ENCODE results near the gene ACTR5. TPM values are rescaled to one million over a fixed set of nuclear protein-coding genes. Genes with fewer than 3 reads are reported as not detected.

The ACTR5 gene
- total RNA-seq, 2 experiments from 2014 or later: 12.3 to 21.1 TPM

DNA sequence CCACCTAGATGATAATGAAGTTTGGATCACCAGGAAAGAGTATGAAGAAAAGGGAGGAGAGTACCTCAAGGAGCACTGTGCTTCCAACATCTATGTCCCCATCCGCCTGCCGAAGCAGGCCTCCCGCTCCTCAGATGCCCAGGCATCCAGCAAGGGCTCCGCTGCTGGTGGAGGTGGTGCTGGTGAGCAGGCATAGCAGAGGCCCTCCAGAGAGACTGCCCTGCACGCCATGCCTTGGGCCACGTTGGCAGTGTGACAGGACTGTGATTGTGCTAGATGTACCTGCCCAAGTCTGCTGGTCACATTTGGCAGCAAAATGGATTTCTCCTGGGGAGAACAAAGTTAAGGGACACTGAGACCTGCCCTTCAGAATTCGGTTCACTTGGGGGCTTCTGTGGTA lies 23.4 kb downstream of the ACTR5 start:
- TF ChIP-seq EZH2phosphoT487 (IDR thresholded peaks at IDR 0.05; ENCODE audit: borderline replicate concordance, low read depth, low read length): no peak
- TF ChIP-seq, protein P1, sequence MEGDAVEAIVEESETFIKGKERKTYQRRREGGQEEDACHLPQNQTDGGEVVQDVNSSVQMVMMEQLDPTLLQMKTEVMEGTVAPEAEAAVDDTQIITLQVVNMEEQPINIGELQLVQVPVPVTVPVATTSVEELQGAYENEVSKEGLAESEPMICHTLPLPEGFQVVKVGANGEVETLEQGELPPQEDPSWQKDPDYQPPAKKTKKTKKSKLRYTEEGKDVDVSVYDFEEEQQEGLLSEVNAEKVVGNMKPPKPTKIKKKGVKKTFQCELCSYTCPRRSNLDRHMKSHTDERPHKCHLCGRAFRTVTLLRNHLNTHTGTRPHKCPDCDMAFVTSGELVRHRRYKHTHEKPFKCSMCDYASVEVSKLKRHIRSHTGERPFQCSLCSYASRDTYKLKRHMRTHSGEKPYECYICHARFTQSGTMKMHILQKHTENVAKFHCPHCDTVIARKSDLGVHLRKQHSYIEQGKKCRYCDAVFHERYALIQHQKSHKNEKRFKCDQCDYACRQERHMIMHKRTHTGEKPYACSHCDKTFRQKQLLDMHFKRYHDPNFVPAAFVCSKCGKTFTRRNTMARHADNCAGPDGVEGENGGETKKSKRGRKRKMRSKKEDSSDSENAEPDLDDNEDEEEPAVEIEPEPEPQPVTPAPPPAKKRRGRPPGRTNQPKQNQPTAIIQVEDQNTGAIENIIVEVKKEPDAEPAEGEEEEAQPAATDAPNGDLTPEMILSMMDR (conservative IDR thresholded peaks at IDR 0.05; ENCODE audit: low read length): no peak
- Histone ChIP-seq H3K9me2 (ENCODE audit: insufficient read depth, low read length) (no peaks in the 10 kb centered on the region), H3K4me1 (ENCODE audit: insufficient read depth, low read length, poor library complexity, severe bottlenecking) (no peaks in the 10 kb centered on the region), H3K4me3 (ENCODE audit: low read depth, low read length, poor library complexity, severe bottlenecking) (no peak overlapping the region), H3K4me2 (ENCODE audit: low read length) (no peak overlapping the region), H3K27ac (ENCODE audit: low read depth, low read length, poor library complexity, severe bottlenecking) (no peak overlapping the region), H4K20me1 (ENCODE audit: insufficient read depth, low read length) (no peaks in the 10 kb centered on the region), H3K36me3 (ENCODE audit: insufficient read depth, low read length) (peaks cover 96% of the 10 kb centered on the region), H2AFZ (ENCODE audit: low read length) (no peak overlapping the region), H3K9me3 (ENCODE audit: low read length) (peaks cover 10% of the 10 kb centered on the region; the same call in 1 of the 2 replicates), H3K79me2 (ENCODE audit: insufficient read depth, low read depth, low read length) (no peaks in the 10 kb centered on the region)
- BruUV-seq (replicated peaks): no TSS peak
- CTCF ChIA-PET (ENCODE audit: unreplicated experiment): no interaction called here
- DNase-seq (ENCODE audit: low spot score): no peak
- intact Hi-C loops (cut with micrococcal nuclease; ENCODE audit: unreplicated experiment): no loop called here
- POLR2A ChIA-PET: no interaction called here

DNA sequence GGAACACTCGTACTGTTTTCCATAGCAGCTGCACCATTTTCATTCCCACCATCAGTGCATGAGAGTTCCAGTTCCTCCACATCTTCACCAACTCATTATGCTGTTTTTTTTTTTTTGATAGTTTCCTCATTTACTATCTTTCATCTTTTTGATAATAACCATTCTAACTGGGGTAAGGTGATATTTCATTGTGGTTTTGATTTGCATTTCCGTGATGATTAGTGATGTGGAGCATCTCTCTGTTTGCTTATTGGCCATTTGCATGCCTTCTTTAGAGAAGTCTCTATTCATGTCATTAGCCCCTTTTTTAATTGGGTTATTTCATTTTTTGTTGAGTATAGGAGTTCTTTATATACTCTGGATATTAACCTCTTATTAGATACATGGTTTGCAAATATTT lies 25.9 kb downstream of the ACTR5 start:
- no peak for TF ChIP-seq EZH2phosphoT487 (IDR thresholded peaks at IDR 0.05; ENCODE audit: borderline replicate concordance, low read depth, low read length)
- TF ChIP-seq, protein P1 (conservative IDR thresholded peaks at IDR 0.05; ENCODE audit: low read length): no peak
- H3K4me3 ChIP-seq (ENCODE audit: low read depth, low read length, poor library complexity, severe bottlenecking): no peak overlapping the region
- ChIA-PET POLR2A (no interaction called here), CTCF (ENCODE audit: unreplicated experiment) (no interaction called here)
- no peak overlapping the region for H3K27ac ChIP-seq (ENCODE audit: low read depth, low read length, poor library complexity, severe bottlenecking)
- no peaks in the 10 kb centered on the region for H4K20me1 ChIP-seq (ENCODE audit: insufficient read depth, low read length)
- no peak overlapping the region for H2AFZ ChIP-seq (ENCODE audit: low read length)
- peaks cover 10% of the 10 kb centered on the region; the same call in 1 of the 2 replicates for H3K9me3 ChIP-seq (ENCODE audit: low read length)
- BruUV-seq (replicated peaks): no TSS peak
- peaks cover 76% of the 10 kb centered on the region for H3K36me3 ChIP-seq (ENCODE audit: insufficient read depth, low read length)
- no peak for DNase-seq (ENCODE audit: low spot score)
- no peak overlapping the region for H3K4me2 ChIP-seq (ENCODE audit: low read length)
- intact Hi-C loops (cut with micrococcal nuclease; ENCODE audit: unreplicated experiment): no loop called here
- H3K4me1 ChIP-seq (ENCODE audit: insufficient read depth, low read length, poor library complexity, severe bottlenecking): no peaks in the 10 kb centered on the region
- H3K9me2 ChIP-seq (ENCODE audit: insufficient read depth, low read length): no peaks in the 10 kb centered on the region
- H3K79me2 ChIP-seq (ENCODE audit: insufficient read depth, low read depth, low read length): no peaks in the 10 kb centered on the region

DNA sequence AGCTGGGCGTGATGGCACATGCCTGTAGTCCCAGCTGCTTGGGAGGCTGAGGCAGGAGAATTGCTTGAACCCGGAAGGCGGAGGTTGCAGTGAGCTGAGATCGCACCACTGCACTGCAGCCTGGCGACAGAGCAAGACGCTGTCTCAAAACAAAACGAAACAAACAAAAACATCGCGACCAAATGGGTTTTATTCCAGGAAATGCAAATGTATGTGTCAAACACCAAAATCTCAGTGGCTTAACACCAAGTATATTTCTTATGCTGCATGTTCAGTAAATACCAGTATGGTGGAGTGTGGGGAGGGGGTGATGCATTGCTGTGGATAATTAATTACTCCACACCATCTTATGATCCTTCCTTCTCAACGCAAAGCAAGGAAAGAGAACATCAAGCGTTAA lies 28.1 kb downstream of the ACTR5 start:
- Histone ChIP-seq H3K9me3 (ENCODE audit: low read length) (peaks cover 10% of the 10 kb centered on the region; the same call in 1 of the 2 replicates), H3K9me2 (ENCODE audit: insufficient read depth, low read length) (no peaks in the 10 kb centered on the region), H4K20me1 (ENCODE audit: insufficient read depth, low read length) (no peaks in the 10 kb centered on the region), H2AFZ (ENCODE audit: low read length) (no peak overlapping the region), H3K36me3 (ENCODE audit: insufficient read depth, low read length) (peaks cover 56% of the 10 kb centered on the region), H3K4me3 (ENCODE audit: low read depth, low read length, poor library complexity, severe bottlenecking) (no peak overlapping the region), H3K27ac (ENCODE audit: low read depth, low read length, poor library complexity, severe bottlenecking) (no peak overlapping the region), H3K4me1 (ENCODE audit: insufficient read depth, low read length, poor library complexity, severe bottlenecking) (no peaks in the 10 kb centered on the region), H3K79me2 (ENCODE audit: insufficient read depth, low read depth, low read length) (no peaks in the 10 kb centered on the region), H3K4me2 (ENCODE audit: low read length) (no peak overlapping the region)
- POLR2A ChIA-PET: no interaction called here
- no peak for TF ChIP-seq EZH2phosphoT487 (IDR thresholded peaks at IDR 0.05; ENCODE audit: borderline replicate concordance, low read depth, low read length)
- TF ChIP-seq, protein P1 (conservative IDR thresholded peaks at IDR 0.05; ENCODE audit: low read length): no peak
- intact Hi-C loops (cut with micrococcal nuclease; ENCODE audit: unreplicated experiment): no loop called here
- BruUV-seq (replicated peaks): no TSS peak
- DNase-seq (ENCODE audit: low spot score): no peak
- CTCF ChIA-PET (ENCODE audit: unreplicated experiment): no interaction called here

All from OCI-LY7 (cell line).